Suprapubic skin (tissue), 4 donors: ENCODE data around the gene CCDC33. TPM values are rescaled to one million over a fixed set of nuclear protein-coding genes. Genes with fewer than 3 reads are reported as not detected.

Experiments used
- DNase-seq, 2 donors: peaks; one replicate each; pipeline ENCODE4 v3.0.0-alpha.2; 2019; ENCODE audit warnings: low spot score in 2 of 2
- H3K27ac ChIP-seq: fragments of 200-600 bp; sonication (generic); one replicate; pipeline ENCODE4 v1.5.1; 2019
- H3K27me3 ChIP-seq: fragments of 200-600 bp; sonication (generic); one replicate; pipeline ENCODE4 v1.5.1; 2019
- H3K36me3 ChIP-seq: fragments of 200-600 bp; sonication (generic); one replicate; pipeline ENCODE4 v1.5.1; 2019
- H3K4me1 ChIP-seq: fragments of 200-600 bp; sonication (generic); one replicate; pipeline ENCODE4 v1.5.1; 2019
- H3K4me3 ChIP-seq: fragments of 200-600 bp; sonication (generic); one replicate; pipeline ENCODE4 v1.5.1; 2019; ENCODE audit warnings: mild to moderate bottlenecking
- H3K9me3 ChIP-seq: fragments of 200-600 bp; sonication (generic); one replicate; pipeline ENCODE4 v1.5.1; 2019
- EP300 ChIP-seq: sonication (generic); formaldehyde crosslinking; IDR thresholded peaks from one replicate; pipeline ENCODE4 v1.6.1; 2017; ENCODE audit warnings: antibody characterized with exemption
- POLR2A ChIP-seq, 2 donors: fragments of 450-650 bp; IDR thresholded peaks; one replicate each; pipeline ENCODE4 v1.6.1; 2017; ENCODE audit warnings: antibody characterized with exemption in 2 of 2, mild to moderate bottlenecking in 2 of 2, moderate library complexity in 2 of 2
- POLR2AphosphoS5 ChIP-seq, 3 donors: sonication (generic); formaldehyde crosslinking; IDR thresholded peaks; one replicate each; pipeline ENCODE4 v1.6.1; 2017; ENCODE audit warnings: antibody characterized with exemption in 3 of 3
- WGBS: methylation state at CpG from one replicate; pipeline ENCODE4 v1.1.5; 2018; 5-methylcytosine and 5-hydroxymethylcytosine counted together
- total RNA-seq, 4 donors: library from RNA; depleted of rRNA; stranded (reverse); fragments of >200 nt; gene quantifications; one replicate each; pipeline ENCODE4 v1.1.0, GENCODE V29; 2016
- TF ChIP-seq, protein P1 (sequence below), 2 donors: fragments of 200-600 bp in 1 of 2; fragments of 450-650 bp in 1 of 2; sonication (generic) in 1 of 2; IDR thresholded peaks; one replicate each; pipeline ENCODE4 v1.5.1; 2016 to 2019; ENCODE audit warnings: antibody characterized with exemption in 2 of 2, mild to moderate bottlenecking in 1 of 2, moderate library complexity in 1 of 2

The CCDC33 gene
- total RNA-seq, 4 donors from 2014 or later: 0.60 TPM; not detected in 3

GRCh38 chr15:74377831-74378766 is 142.0 kb downstream of the CCDC33 start:
- TF ChIP-seq POLR2A (IDR thresholded peaks at IDR 0.05) (no peak), EP300 (no peak), POLR2AphosphoS5 (IDR thresholded peaks at IDR 0.05) (no peak)
- TF ChIP-seq, protein P1, sequence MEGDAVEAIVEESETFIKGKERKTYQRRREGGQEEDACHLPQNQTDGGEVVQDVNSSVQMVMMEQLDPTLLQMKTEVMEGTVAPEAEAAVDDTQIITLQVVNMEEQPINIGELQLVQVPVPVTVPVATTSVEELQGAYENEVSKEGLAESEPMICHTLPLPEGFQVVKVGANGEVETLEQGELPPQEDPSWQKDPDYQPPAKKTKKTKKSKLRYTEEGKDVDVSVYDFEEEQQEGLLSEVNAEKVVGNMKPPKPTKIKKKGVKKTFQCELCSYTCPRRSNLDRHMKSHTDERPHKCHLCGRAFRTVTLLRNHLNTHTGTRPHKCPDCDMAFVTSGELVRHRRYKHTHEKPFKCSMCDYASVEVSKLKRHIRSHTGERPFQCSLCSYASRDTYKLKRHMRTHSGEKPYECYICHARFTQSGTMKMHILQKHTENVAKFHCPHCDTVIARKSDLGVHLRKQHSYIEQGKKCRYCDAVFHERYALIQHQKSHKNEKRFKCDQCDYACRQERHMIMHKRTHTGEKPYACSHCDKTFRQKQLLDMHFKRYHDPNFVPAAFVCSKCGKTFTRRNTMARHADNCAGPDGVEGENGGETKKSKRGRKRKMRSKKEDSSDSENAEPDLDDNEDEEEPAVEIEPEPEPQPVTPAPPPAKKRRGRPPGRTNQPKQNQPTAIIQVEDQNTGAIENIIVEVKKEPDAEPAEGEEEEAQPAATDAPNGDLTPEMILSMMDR (IDR thresholded peaks at IDR 0.05): no peak
- WGBS: 67% methylated on average over 15 of the region's 15 CpGs
- Histone ChIP-seq H3K36me3 (no peaks in the 10 kb centered on the region), H3K27me3 (no peaks in the 10 kb centered on the region), H3K9me3 (no peaks in the 10 kb centered on the region), H3K4me3 (no peak overlapping the region), H3K4me1 (peaks cover 26% of the 10 kb centered on the region), H3K27ac (no peak overlapping the region)
- peak in 1 of 2 donors; percentile 51 for DNase-seq

- DNase-seq: peak in 1 of 2 donors; percentile 50
- 36% methylated on average over 9 of the region's 9 CpGs for WGBS
- H3K4me1 ChIP-seq: peaks cover 21% of the 10 kb centered on the region
- no peaks in the 10 kb centered on the region for H3K9me3 ChIP-seq
- no peaks in the 10 kb centered on the region for H3K27me3 ChIP-seq
- H3K36me3 ChIP-seq: no peaks in the 10 kb centered on the region
- no peak overlapping the region for H3K27ac ChIP-seq
- H3K4me3 ChIP-seq: no peak overlapping the region
- TF ChIP-seq, protein P1 (IDR thresholded peaks at IDR 0.05): no peak
- TF ChIP-seq POLR2AphosphoS5 (IDR thresholded peaks at IDR 0.05): no peak
- TF ChIP-seq POLR2A (IDR thresholded peaks at IDR 0.05): no peak
- no peak for TF ChIP-seq EP300
Measured at GRCh38 chr15:74378848-74379247, 142.7 kb downstream of the CCDC33 start.

DNA sequence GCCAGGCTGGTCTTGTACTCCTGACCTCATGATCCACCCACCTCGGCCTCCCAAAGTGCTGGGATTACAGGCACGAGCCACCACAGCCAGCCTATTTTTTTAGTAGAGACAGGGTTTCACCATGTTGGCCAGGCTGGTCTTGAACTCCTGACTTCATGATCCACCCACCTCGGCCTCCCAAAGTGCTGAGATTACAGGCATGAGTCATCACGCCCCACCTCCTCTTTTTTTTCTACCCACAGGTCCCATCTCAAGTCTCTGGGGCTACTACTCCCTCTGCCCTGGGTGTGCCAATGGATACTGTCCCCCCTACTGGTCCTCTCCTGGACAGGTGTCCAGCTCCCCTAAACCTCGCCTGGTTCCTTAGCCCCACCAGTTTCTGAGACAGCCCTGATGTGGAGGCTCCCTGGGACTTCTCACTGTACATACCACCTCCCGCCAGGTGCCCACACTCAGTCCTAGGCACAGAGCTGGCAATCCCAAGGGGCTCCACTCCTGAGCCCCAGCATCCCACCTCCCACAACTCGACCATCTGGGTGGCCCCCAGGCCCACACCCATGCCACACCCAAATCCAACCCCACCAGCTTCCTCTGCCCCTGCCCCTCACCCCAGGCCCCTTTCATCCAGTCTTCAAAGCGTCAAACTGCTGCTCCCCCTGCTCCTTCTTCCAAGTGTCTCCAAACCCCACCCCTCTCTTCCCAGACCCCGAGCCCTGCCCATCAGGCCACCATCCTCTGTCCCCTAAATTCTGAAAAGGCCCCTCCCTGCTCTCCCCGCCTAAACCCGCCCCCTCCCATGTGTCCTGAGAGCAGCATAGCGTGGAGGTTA is 144.4 kb downstream of the CCDC33 start:
- 68% methylated on average over 12 of the region's 12 CpGs for WGBS
- H3K4me3 ChIP-seq: no peak overlapping the region
- H3K27me3 ChIP-seq: no peaks in the 10 kb centered on the region
- H3K4me1 ChIP-seq: peaks cover 18% of the 10 kb centered on the region
- TF ChIP-seq, protein P1 (IDR thresholded peaks at IDR 0.05): no peak
- TF ChIP-seq POLR2A (IDR thresholded peaks at IDR 0.05): no peak
- no peak for TF ChIP-seq POLR2AphosphoS5 (IDR thresholded peaks at IDR 0.05)
- no peak for TF ChIP-seq EP300
- no peak overlapping the region for H3K27ac ChIP-seq
- H3K36me3 ChIP-seq: no peaks in the 10 kb centered on the region
- H3K9me3 ChIP-seq: no peaks in the 10 kb centered on the region
- DNase-seq: peak in 1 of 2 donors; percentile 35

DNA sequence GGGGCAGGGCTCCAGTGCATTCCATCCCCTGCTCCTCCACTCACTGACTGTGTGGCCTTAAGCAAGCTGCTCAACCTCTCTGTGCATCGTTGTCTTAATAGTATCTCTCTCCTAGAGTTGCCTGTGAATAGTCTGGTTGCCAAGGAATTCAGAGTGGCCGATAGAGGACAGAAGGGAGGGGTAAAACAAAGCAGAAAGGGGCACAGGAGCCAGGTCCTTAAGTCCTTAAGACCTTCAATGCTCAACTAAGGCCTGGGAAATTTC is 145.0 kb downstream of the CCDC33 start:
- H3K27ac ChIP-seq: no peak overlapping the region
- no peak overlapping the region for H3K4me3 ChIP-seq
- H3K4me1 ChIP-seq: peaks cover 23% of the 10 kb centered on the region
- no peaks in the 10 kb centered on the region for H3K27me3 ChIP-seq
- no peaks in the 10 kb centered on the region for H3K36me3 ChIP-seq
- WGBS: 89% methylated on average over 2 of the region's 2 CpGs
- DNase-seq: no peak
- no peaks in the 10 kb centered on the region for H3K9me3 ChIP-seq
- TF ChIP-seq POLR2A (IDR thresholded peaks at IDR 0.05) (no peak), POLR2AphosphoS5 (IDR thresholded peaks at IDR 0.05) (no peak), EP300 (no peak)
- TF ChIP-seq, protein P1 (IDR thresholded peaks at IDR 0.05): no peak

- Histone ChIP-seq H3K4me1 (peaks cover 27% of the 10 kb centered on the region), H3K27ac (no peak overlapping the region), H3K27me3 (no peaks in the 10 kb centered on the region), H3K9me3 (no peaks in the 10 kb centered on the region), H3K36me3 (no peaks in the 10 kb centered on the region), H3K4me3 (no peak overlapping the region)
- WGBS: 50% methylated on average over 5 of the region's 5 CpGs
- TF ChIP-seq POLR2A (IDR thresholded peaks at IDR 0.05): no peak
- TF ChIP-seq, protein P1 (IDR thresholded peaks at IDR 0.05): no peak
- TF ChIP-seq EP300: no peak
- no peak for TF ChIP-seq POLR2AphosphoS5 (IDR thresholded peaks at IDR 0.05)
- DNase-seq: peak in 1 of 2 donors; percentile 30
Measured at GRCh38 chr15:74381481-74381880, 145.4 kb downstream of the CCDC33 start.
